GM12878 (cell line): ENCODE data around the gene GPRIN2. TPM values are rescaled to one million over a fixed set of nuclear protein-coding genes. Genes with fewer than 3 reads are reported as not detected.

ENCODE experiments used
- ATAC-seq: fragments of 200-7000 bp; cut with Tn5 transposase; 3 replicates; pipeline ENCODE4 v1.9.1; 2020; ENCODE audit warnings: mild to moderate bottlenecking, moderate library complexity
- BruUV-seq: library from RNA; stranded (reverse); fragments of 400-500 nt; replicated peaks from 2 replicates; lab custom pipeline; 2021; lab: Mats Ljungman, UMichigan
- CTCF ChIA-PET: fragments of 300-600 bp; sonication (Branson Sonifier 250); formaldehyde crosslinking; extraction: SDS; loops from one replicate; lab custom pipeline; 2021; ENCODE audit warnings: inconsistent platforms; lab: Yijun Ruan, JAX
- POLR2A ChIA-PET: fragments of 350-600 bp; formaldehyde crosslinking; extraction: SDS; loops from one replicate; lab custom pipeline; 2021; ENCODE audit warnings: inconsistent platforms; lab: Charles Lee
- RAD21 ChIA-PET: fragments of 300-600 bp; sonication (Branson Sonifier 250); formaldehyde crosslinking; loops from one replicate; lab custom pipeline; 2023; ENCODE audit warnings: antibody characterized with exemption; ENCODE audit not compliant: unreplicated experiment; lab: Charles Lee
- SMC1A ChIA-PET: fragments of 300-600 bp; sonication (Branson Sonifier 250); formaldehyde crosslinking; loops from one replicate; lab custom pipeline; 2023; ENCODE audit not compliant: unreplicated experiment, uncharacterized antibody; lab: Charles Lee
- DNase-seq: peaks from one replicate; pipeline ENCODE4 v3.0.0-alpha.2; 2011; ENCODE audit warnings: low read depth, low spot score
- FAIRE-seq: peaks from 3 replicates; lab custom pipeline; 2011; peaks lifted over from hg19 to GRCh38; lab: Jason Lieb, UNC
- H2AFZ ChIP-seq: 2 replicates; pipeline ENCODE4 v1.6.0; 2011; ENCODE audit warnings: low read depth, low read length, control low read depth; ENCODE audit not compliant: control insufficient read depth
- H3K27ac ChIP-seq: 2 replicates; pipeline ENCODE4 v1.5.1; 2011; ENCODE audit warnings: control low read depth; ENCODE audit not compliant: control insufficient read depth, insufficient read depth
- H3K27me3 ChIP-seq, 2 experiments: replicated peaks in 1 of 2; 2 replicates each; pipeline versions ENCODE4 v1.6.0 to v1.6.1; 2011; ENCODE audit warnings: low read length in 1 of 2; ENCODE audit not compliant: control insufficient read depth in 2 of 2, insufficient read depth in 2 of 2
- H3K36me3 ChIP-seq, 2 experiments: 2 replicates each; pipeline ENCODE4 v1.5.1; 2011; ENCODE audit warnings: low read length in 1 of 2; ENCODE audit not compliant: control insufficient read depth in 2 of 2, insufficient read depth in 2 of 2
- H3K4me1 ChIP-seq: 2 replicates; pipeline ENCODE4 v1.6.1; 2011; ENCODE audit warnings: mild to moderate bottlenecking, low read length, moderate library complexity, mixed read lengths; ENCODE audit not compliant: control insufficient read depth, insufficient read depth
- H3K4me2 ChIP-seq: 2 replicates; pipeline ENCODE4 v1.6.0; 2011; ENCODE audit warnings: control low read depth; ENCODE audit not compliant: control insufficient read depth, insufficient read depth
- H3K4me3 ChIP-seq: fragments of 200-600 bp; sonication (generic); 2 replicates; pipeline ENCODE4 v1.5.1; 2016
- H3K79me2 ChIP-seq: 2 replicates; pipeline ENCODE4 v1.6.0; 2011; ENCODE audit warnings: low read length; ENCODE audit not compliant: control insufficient read depth, insufficient read depth
- H3K9ac ChIP-seq: 2 replicates; pipeline ENCODE4 v1.8.0; 2011; ENCODE audit warnings: low read length, control low read depth, mixed read lengths; ENCODE audit not compliant: control insufficient read depth, insufficient read depth
- H3K9me3 ChIP-seq: replicated peaks from 3 replicates; pipeline ENCODE4 v1.5.1; 2011; ENCODE audit warnings: mild to moderate bottlenecking, low read length; ENCODE audit not compliant: control insufficient read depth, insufficient read depth
- H4K20me1 ChIP-seq: 2 replicates; pipeline ENCODE4 v1.6.0; 2011; ENCODE audit not compliant: control insufficient read depth, insufficient read depth
- BCL11A ChIP-seq: IDR thresholded peaks from 2 replicates; pipeline ENCODE4 v1.6.1; 2011; ENCODE audit warnings: low read depth, low read length
- BMI1 ChIP-seq: fragments of 450-650 bp; IDR thresholded peaks from 2 replicates; pipeline ENCODE4 v1.6.1; 2016; ENCODE audit warnings: mild to moderate bottlenecking, moderate library complexity, borderline replicate concordance
- CHD4 ChIP-seq: fragments of 200-600 bp; sonication (generic); IDR thresholded peaks from 2 replicates; pipeline ENCODE4 v1.6.1; 2016; ENCODE audit warnings: mild to moderate bottlenecking
- CTCF ChIP-seq, 3 experiments: IDR thresholded peaks in 2 of 3; conservative IDR thresholded peaks in 1 of 3; 2 replicates each; pipeline ENCODE4 v1.5.1; 2011; ENCODE audit warnings: low read depth in 3 of 3, low read length in 3 of 3, mild to moderate bottlenecking in 3 of 3, control low read depth in 2 of 3, moderate library complexity in 2 of 3, inconsistent platforms in 1 of 3, mixed read lengths in 1 of 3; ENCODE audit not compliant: control insufficient read depth in 2 of 3, insufficient read depth in 1 of 3; ENCODE audit errors: extremely low read depth in 1 of 3
- FOXM1 ChIP-seq: IDR thresholded peaks from 2 replicates; pipeline ENCODE4 v1.6.1; 2012; ENCODE audit warnings: low read depth, mild to moderate bottlenecking, inconsistent platforms, low read length, moderate library complexity
- GABPA ChIP-seq: IDR thresholded peaks from 2 replicates; pipeline ENCODE4 v1.6.1; 2014; ENCODE audit warnings: antibody characterized with exemption, low read depth, mild to moderate bottlenecking, inconsistent platforms
- KLF5 ChIP-seq: fragments of 450-650 bp; IDR thresholded peaks from 2 replicates; pipeline ENCODE4 v1.6.1; 2014; ENCODE audit warnings: mild to moderate bottlenecking; ENCODE audit not compliant: partially characterized antibody
- NFYA ChIP-seq: IDR thresholded peaks from 2 replicates; pipeline ENCODE4 v1.6.1; 2011; ENCODE audit warnings: low read depth, mild to moderate bottlenecking, low read length, improper control_type of control experiment, borderline replicate concordance
- POLR2AphosphoS5 ChIP-seq: IDR thresholded peaks from 2 replicates; pipeline ENCODE4 v1.6.1; 2011; ENCODE audit warnings: mild to moderate bottlenecking, low read length, inconsistent platforms
- REST ChIP-seq: IDR thresholded peaks from 2 replicates; pipeline ENCODE4 v1.6.1; 2012; ENCODE audit warnings: mild to moderate bottlenecking, low read depth, low read length
- SMAD5 ChIP-seq: IDR thresholded peaks from 2 replicates; pipeline ENCODE4 v1.6.1; 2016; ENCODE audit warnings: antibody characterized with exemption, low read depth
- YBX1 ChIP-seq: fragments of 450-650 bp; IDR thresholded peaks from 2 replicates; pipeline ENCODE4 v1.6.1; 2016; ENCODE audit warnings: antibody characterized with exemption
- YY1 ChIP-seq: IDR thresholded peaks from 2 replicates; pipeline ENCODE4 v1.6.1; 2011; ENCODE audit warnings: low read depth, mild to moderate bottlenecking, low read length
- WGBS: methylation state at CpG from one replicate; pipeline ENCODE4 v1.1.6; 2016; ENCODE audit warnings: low lambda C conversion rate; ENCODE audit not compliant: insufficient replicate concordance, insufficient coverage; ENCODE audit errors: missing lambda C conversion rate; 5-methylcytosine and 5-hydroxymethylcytosine counted together
- in situ Hi-C: fragments of 300-500 bp; cut with MboI; formaldehyde crosslinking; loops from 9 replicates; pipeline ENCODE4 v1.14.3; 2018; ENCODE audit warnings: mixed read lengths
- intact Hi-C: fragments of 100-400 bp; cut with micrococcal nuclease; formaldehyde crosslinking; loops from one replicate; pipeline ENCODE4 v1.14.2; 2022; ENCODE audit not compliant: unreplicated experiment
- polyA plus RNA-seq, 11 experiments: library from polyadenylated mRNA; depleted of rRNA in 4 of 11; unstranded in 6 of 11; stranded (reverse) in 5 of 11; fragments of >200 nt; fragmentation: Nextera tagmentation in 4 of 11; fragmentation: Illumina TruSeq in 1 of 11; extraction: Ambion mirVana in 4 of 11; extraction: Trizol in 1 of 11; gene quantifications; 1 replicate in 1 of 11; 2 replicates in 10 of 11; pipeline versions ENCODE4 v1.2.1 to v1.2.3, GENCODE V29; 2011 to 2016; ENCODE audit warnings: inconsistent platforms in 2 of 11, missing spikeins in 2 of 11, low read depth in 1 of 11
- total RNA-seq, 4 experiments: library from RNA; depleted of rRNA in 3 of 4; stranded (reverse); fragments of >200 nt in 3 of 4; fragmentation: Illumina TruSeq in 1 of 4; extraction: Trizol in 1 of 4; gene quantifications; 2 replicates each; pipeline versions ENCODE4 v1.2.1 to v1.2.3, GENCODE V29; 2013 to 2021

The GPRIN2 gene
- total and polyA plus RNA-seq, 10 of the 15 experiments (the other 5 are each of a cell fraction or from before 2014, with no cell fraction given) = 0.13 TPM; not detected in 9

GRCh38 chr10:46538155-46538554 lies 18.3 kb downstream of the GPRIN2 start:
- ATAC-seq (no peak), DNase-seq (no peak), FAIRE-seq (no peak)
- Histone ChIP-seq H4K20me1 (no peaks in the 10 kb centered on the region), H2AFZ (no peak overlapping the region), H3K36me3 (no peaks in the 10 kb centered on the region), H3K27me3 (peaks cover 0 to 2% of the 10 kb centered on the region in 2 experiments; a peak in 1 of 4 replicates), H3K9ac (no peak overlapping the region), H3K4me1 (no peaks in the 10 kb centered on the region), H3K27ac (no peak overlapping the region), H3K9me3 (no peaks in the 10 kb centered on the region), H3K4me3 (no peak overlapping the region), H3K79me2 (no peaks in the 10 kb centered on the region), H3K4me2 (no peak overlapping the region)
- intact Hi-C loops = no loop called here
- WGBS = 37% methylated on average over 5 of the region's 5 CpGs
- no TSS peak for BruUV-seq
- TF ChIP-seq POLR2AphosphoS5 = no peak
- no peak for TF ChIP-seq REST
- TF ChIP-seq SMAD5 = no peak
- no peak for TF ChIP-seq BMI1
- no peak for TF ChIP-seq YBX1
- TF ChIP-seq NFYA = no peak
- TF ChIP-seq FOXM1 = no peak
- TF ChIP-seq CHD4 = no peak
- no peak for TF ChIP-seq KLF5
- no peak for TF ChIP-seq YY1
- no peak for TF ChIP-seq BCL11A
- no peak for TF ChIP-seq CTCF (IDR thresholded peaks at IDR 0.05 in 2 of 3, conservative IDR thresholded peaks at IDR 0.05 in 1 of 3; ENCODE audit: control insufficient read depth in 2 of 3, extremely low read depth in 1 of 3, insufficient read depth in 1 of 3, low read depth in 3 of 3, low read length in 3 of 3)
- TF ChIP-seq GABPA = no peak
- RAD21 ChIA-PET = no interaction called here
- in situ Hi-C loops = no loop called here
- SMC1A ChIA-PET = interaction anchor here (1.1 kb wide), 1 partner anchor 14 kb away, joined by 5 read pairs; no protein-coding TSS in a partner anchor
- CTCF ChIA-PET = no interaction called here
- POLR2A ChIA-PET = no interaction called here
